ENCODE measurements around the gene OSBPL5. TPM values are rescaled to one million over a fixed set of nuclear protein-coding genes. Genes with fewer than 3 reads are reported as not detected.

Gene OSBPL5
- total RNA-seq, 4 donors from 2014 or later = 12.9 to 64.2 (median 22.3) TPM

DNA sequence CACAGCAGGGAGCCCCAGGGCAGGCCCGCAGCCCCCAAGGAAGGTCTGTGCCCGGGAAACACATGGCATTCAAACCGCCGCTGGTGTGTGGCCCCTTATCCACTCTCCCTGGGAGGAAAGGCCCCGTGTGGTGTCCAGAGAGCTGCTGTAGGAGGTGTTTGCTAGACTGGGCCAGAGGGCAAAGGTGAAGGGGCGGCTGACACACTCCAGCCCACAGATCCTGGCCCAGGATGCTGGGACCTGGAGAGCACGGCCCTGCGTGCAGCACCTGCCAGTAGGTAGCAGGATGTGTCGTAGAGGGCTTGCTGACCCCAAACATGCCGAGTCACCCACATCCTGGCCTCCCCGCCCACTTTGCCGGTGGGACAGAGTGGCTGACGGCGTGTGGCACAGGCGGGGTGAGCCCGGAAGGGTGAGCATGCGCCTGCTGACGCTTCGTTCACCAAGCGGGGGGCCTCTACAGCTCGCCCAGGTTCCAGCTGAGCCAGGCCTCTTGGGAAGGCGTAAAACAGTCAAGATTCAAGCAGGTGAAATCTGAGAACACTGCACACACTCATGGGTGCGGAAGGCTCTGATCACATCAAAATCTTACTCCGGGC, 11.0 kb downstream of the OSBPL5 start:
- TF ChIP-seq, protein P1, sequence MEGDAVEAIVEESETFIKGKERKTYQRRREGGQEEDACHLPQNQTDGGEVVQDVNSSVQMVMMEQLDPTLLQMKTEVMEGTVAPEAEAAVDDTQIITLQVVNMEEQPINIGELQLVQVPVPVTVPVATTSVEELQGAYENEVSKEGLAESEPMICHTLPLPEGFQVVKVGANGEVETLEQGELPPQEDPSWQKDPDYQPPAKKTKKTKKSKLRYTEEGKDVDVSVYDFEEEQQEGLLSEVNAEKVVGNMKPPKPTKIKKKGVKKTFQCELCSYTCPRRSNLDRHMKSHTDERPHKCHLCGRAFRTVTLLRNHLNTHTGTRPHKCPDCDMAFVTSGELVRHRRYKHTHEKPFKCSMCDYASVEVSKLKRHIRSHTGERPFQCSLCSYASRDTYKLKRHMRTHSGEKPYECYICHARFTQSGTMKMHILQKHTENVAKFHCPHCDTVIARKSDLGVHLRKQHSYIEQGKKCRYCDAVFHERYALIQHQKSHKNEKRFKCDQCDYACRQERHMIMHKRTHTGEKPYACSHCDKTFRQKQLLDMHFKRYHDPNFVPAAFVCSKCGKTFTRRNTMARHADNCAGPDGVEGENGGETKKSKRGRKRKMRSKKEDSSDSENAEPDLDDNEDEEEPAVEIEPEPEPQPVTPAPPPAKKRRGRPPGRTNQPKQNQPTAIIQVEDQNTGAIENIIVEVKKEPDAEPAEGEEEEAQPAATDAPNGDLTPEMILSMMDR (IDR thresholded peaks at IDR 0.05; ENCODE audit: low read depth) = no peak

DNA sequence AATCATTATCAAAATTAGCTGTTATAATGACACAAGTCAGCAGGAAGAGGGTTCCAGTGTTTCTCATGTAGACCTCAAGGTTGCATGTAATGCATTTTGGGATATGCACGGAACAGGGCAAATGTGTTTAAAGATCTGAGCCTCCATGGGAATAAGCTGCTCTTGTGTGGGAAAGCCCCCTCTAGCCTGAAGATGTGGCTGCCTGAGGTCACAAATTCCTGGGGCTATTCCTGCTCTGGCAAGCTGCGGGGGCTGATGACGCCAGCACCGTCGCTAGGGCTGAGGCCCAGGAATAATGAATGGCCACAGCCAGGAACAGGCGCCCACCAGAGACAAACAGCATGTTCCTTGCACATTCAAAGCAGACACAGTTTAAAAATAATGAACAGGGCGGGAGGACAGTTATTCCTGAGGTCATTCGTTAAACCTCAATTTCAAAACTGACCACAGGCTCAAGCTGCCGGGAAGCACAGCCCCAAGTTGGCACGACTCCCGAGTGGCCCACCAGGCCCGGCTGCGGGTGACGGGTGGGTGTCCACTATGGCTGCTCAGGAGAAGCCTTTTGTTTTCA, 11.7 kb downstream of the OSBPL5 start:
- TF ChIP-seq, protein P1 (IDR thresholded peaks at IDR 0.05; ENCODE audit: low read depth) = no peak

DNA sequence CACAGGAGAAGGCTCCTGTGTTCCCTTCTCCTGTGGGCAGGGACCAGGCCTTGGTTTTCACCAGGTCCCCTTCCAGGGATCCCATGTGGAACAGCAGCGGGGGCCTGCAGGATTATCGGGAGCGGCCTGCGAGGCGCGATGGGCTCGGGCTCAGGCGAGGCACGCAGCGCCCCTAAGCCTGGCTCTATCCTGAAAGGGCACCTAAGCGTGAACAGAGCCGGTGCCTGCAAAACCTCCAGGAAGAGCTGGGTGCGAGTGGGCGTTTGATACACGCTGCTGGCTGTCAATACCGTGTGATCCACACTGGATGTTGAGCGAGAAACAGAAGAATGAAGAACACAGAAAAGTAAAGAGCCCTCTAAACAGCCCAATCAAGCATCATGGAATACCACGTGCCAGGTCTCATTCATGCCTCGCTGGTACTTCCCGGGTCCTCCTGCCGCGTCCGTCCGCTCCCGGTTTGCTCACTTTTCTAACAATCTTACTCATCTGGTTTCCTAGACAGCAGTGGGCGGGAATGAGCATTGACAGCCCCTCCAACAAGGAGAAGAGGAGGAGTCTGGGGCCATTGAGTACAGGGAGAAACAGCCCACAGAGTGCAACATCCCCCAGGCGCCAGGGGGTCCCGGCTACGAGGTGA, 12.5 kb downstream of the OSBPL5 start:
- TF ChIP-seq, protein P1 (IDR thresholded peaks at IDR 0.05; ENCODE audit: low read depth) = no peak

- TF ChIP-seq, protein P1 (IDR thresholded peaks at IDR 0.05; ENCODE audit: low read depth) = no peak
Measured at GRCh38 chr11:3150726-3151125, 14.4 kb downstream of the OSBPL5 start.

- TF ChIP-seq, protein P1 (IDR thresholded peaks at IDR 0.05; ENCODE audit: low read depth) = no peak
Measured at GRCh38 chr11:3149852-3150188, 15.3 kb downstream of the OSBPL5 start.

- TF ChIP-seq, protein P1 (IDR thresholded peaks at IDR 0.05; ENCODE audit: low read depth) = no peak
Measured at GRCh38 chr11:3148990-3149851, 15.9 kb downstream of the OSBPL5 start.

All from subcutaneous adipose tissue (tissue), 4 donors.